WI38 (cell line): Measurements from ENCODE around the gene ANGPTL4.
A peak's percentile ranks its signal among the peaks of the same experiment; 100 is the strongest.

Experiments used
- H3K4me3 ChIP-seq: 2 replicates; pipeline ENCODE4 v1.5.1; 2011; ENCODE audit warnings: low read depth, mild to moderate bottlenecking, control low read depth, low read length
- CTCF ChIP-seq: IDR thresholded peaks from 2 replicates; pipeline ENCODE4 v1.5.1; 2012; ENCODE audit warnings: low read depth, mild to moderate bottlenecking, control low read depth, low read length

The ANGPTL4 gene

GRCh38 chr19:8389891-8390616 is 26.1 kb downstream of the ANGPTL4 start, which contains the start of gene RAB11B:
TSS of gene RAB11B (plus strand) at chr19:8390360. CDS start at chr19:8390417, 57 bp downstream.
- no peak for TF ChIP-seq CTCF

GRCh38 chr19:8390617-8390981 is 26.6 kb downstream of the ANGPTL4 start:
- TF ChIP-seq CTCF, result no peak
- peak overlapping the region; percentile 68 for H3K4me3 ChIP-seq

More at GRCh38 chr19:8389891-8390616, 26.1 kb downstream of the ANGPTL4 start, which contains the start of gene RAB11B:
- H3K4me3 ChIP-seq, result peak within 1 kb of the TSS; percentile 68

GRCh38 chr19:8391198-8392016 is 27.5 kb downstream of the ANGPTL4 start:
- TF ChIP-seq CTCF, result no peak
- H3K4me3 ChIP-seq, result 0 out of 2 replicates have a peak overlapping the region, but pooled peaks have one; percentile 20

GRCh38 chr19:8392017-8392591 is 28.1 kb downstream of the ANGPTL4 start:
- H3K4me3 ChIP-seq, result no peak overlapping the region
- no peak for TF ChIP-seq CTCF

GRCh38 chr19:8393192-8393870 is 29.4 kb downstream of the ANGPTL4 start:
- no peak for TF ChIP-seq CTCF
- no peak overlapping the region for H3K4me3 ChIP-seq

- no peak overlapping the region for H3K4me3 ChIP-seq
- no peak for TF ChIP-seq CTCF
These were observed 29.9 kb downstream of the ANGPTL4 start for GRCh38 chr19:8393871-8394250.
